Liver (tissue), 3 donors: Measurements from ENCODE around the gene NKD1.

ENCODE experiments used
- CTCF ChIP-seq: fragments of 150-350 bp; IDR thresholded peaks from 2 replicates; pipeline ENCODE4 v1.5.1; 2017; ENCODE audit warnings: improper control_type of control experiment, low read depth, low read length; ENCODE audit not compliant: missing input control
- RAD21 ChIP-seq, 2 donors: IDR thresholded peaks; 2 replicates each; pipeline ENCODE4 v1.6.1; 2016; ENCODE audit warnings: antibody characterized with exemption in 2 of 2, mild to moderate bottlenecking in 2 of 2
- donor health status: healthy.
- donor health status: healthy.

- TF ChIP-seq CTCF (no peak), RAD21 (IDR thresholded peaks at IDR 0.05) (no peak)
These were observed 22.8 kb downstream of the NKD1 start for GRCh38 chr16:50570808-50571598.
